ACC112 (cell line): ENCODE measurements around the gene RUVBL1.
A peak's percentile ranks its signal among the peaks of the same experiment; 100 is the strongest.

ENCODE experiments used
- H2AFZ ChIP-seq: fragments of 200-600 bp; sonication (generic); one replicate; pipeline ENCODE4 v1.6.0; 2017; ENCODE audit warnings: antibody characterized with exemption, low read length; ENCODE audit not compliant: unreplicated experiment
- H3K27ac ChIP-seq: fragments of 200-600 bp; sonication (generic); 2 replicates; pipeline ENCODE4 v1.5.1; 2014; ENCODE audit warnings: low read depth, mild to moderate bottlenecking, antibody characterized with exemption, low read length, moderate library complexity
- H3K27me3 ChIP-seq: fragments of 200-600 bp; sonication (generic); 2 replicates; pipeline ENCODE4 v1.6.1; 2014; ENCODE audit warnings: mild to moderate bottlenecking, antibody characterized with exemption, low read length, moderate library complexity, mixed read lengths; ENCODE audit not compliant: insufficient read depth
- H3K36me3 ChIP-seq: fragments of 200-600 bp; sonication (generic); 2 replicates; pipeline ENCODE4 v1.6.1; 2016; ENCODE audit warnings: mild to moderate bottlenecking, antibody characterized with exemption, low read length, moderate library complexity, mixed read lengths; ENCODE audit not compliant: insufficient read depth
- H3K4me1 ChIP-seq: fragments of 200-600 bp; sonication (generic); one replicate; pipeline ENCODE4 v1.6.1; 2016; ENCODE audit warnings: low read length, mixed read lengths; ENCODE audit not compliant: insufficient read depth, unreplicated experiment, control insufficient read depth
- H3K4me3 ChIP-seq: fragments of 200-600 bp; sonication (generic); 2 replicates; pipeline ENCODE4 v1.5.1; 2014; ENCODE audit warnings: mild to moderate bottlenecking, low read depth, low read length
- H3K79me2 ChIP-seq: fragments of 200-600 bp; sonication (generic); one replicate; pipeline ENCODE4 v1.6.0; 2016; ENCODE audit warnings: low read length; ENCODE audit not compliant: control insufficient read depth, unreplicated experiment, insufficient read depth

Gene RUVBL1

DNA sequence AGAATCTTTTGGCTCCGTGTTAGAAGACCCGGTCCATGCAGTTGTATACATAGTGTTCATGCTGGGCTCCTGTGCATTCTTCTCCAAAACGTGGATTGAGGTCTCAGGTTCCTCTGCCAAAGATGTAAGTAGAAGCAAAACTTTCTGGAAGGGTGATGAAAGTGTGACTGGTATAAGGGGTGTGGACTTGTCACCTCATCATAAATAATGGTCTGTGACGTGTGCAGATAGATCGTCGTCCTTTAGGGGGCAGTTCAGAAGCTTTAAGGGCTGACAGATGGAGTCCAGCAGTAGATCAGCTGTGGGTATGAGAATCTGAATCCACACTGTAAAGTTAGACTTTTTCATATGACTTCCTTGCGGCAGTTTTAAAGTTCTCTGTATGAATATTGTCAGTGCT, 56.1 kb downstream of the RUVBL1 start:
- peaks cover 45% of the 10 kb centered on the region for H3K79me2 ChIP-seq

GRCh38 chr3:128066676-128067075, 56.9 kb downstream of the RUVBL1 start:
- H2AFZ ChIP-seq = no peak overlapping the region

More for the DNA sequence above, 56.1 kb downstream of the RUVBL1 start:
- Histone ChIP-seq H3K27me3 (no peaks in the 10 kb centered on the region), H2AFZ (no peak overlapping the region), H3K36me3 (peaks cover 60% of the 10 kb centered on the region), H3K4me3 (no peak overlapping the region), H3K4me1 (peaks cover under 1% of the 10 kb centered on the region), H3K27ac (no peak overlapping the region)

GRCh38 chr3:128066114-128066513, 57.5 kb downstream of the RUVBL1 start:
- no peak overlapping the region for H3K4me3 ChIP-seq
- no peak overlapping the region for H3K27ac ChIP-seq
- H3K36me3 ChIP-seq = peaks cover 70% of the 10 kb centered on the region
- peaks cover 15% of the 10 kb centered on the region for H3K4me1 ChIP-seq
- peaks cover 57% of the 10 kb centered on the region for H3K79me2 ChIP-seq
- no peaks in the 10 kb centered on the region for H3K27me3 ChIP-seq
- no peak overlapping the region for H2AFZ ChIP-seq

More at GRCh38 chr3:128066676-128067075, 56.9 kb downstream of the RUVBL1 start:
- Histone ChIP-seq H3K4me1 (peaks cover 9% of the 10 kb centered on the region), H3K4me3 (no peak overlapping the region), H3K27ac (no peak overlapping the region), H3K79me2 (peaks cover 53% of the 10 kb centered on the region), H3K27me3 (no peaks in the 10 kb centered on the region), H3K36me3 (peaks cover 66% of the 10 kb centered on the region)

DNA sequence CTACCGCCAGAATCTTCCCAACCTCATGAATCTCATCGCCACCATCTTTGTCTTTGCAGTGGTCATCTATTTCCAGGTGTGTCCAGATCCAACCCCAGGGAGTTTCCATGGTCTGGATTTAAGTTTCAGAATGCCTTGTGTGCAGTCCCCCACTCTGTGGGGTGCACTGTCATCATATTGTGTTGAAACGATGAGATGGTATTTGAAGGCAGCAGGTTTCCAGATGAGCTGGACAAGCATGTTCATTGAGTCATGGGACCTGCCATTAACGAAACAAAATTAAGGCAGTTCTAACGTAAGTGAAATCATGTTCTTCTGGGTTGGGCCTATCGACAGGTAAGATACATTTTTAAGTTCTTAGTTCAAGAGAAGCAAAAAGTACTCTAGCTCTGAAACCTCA, 58.6 kb downstream of the RUVBL1 start:
- H3K27me3 ChIP-seq = no peaks in the 10 kb centered on the region
- H3K36me3 ChIP-seq = peaks cover 75% of the 10 kb centered on the region
- no peak overlapping the region for H3K27ac ChIP-seq
- H3K79me2 ChIP-seq = peaks cover 51% of the 10 kb centered on the region
- H2AFZ ChIP-seq = no peak overlapping the region
- H3K4me3 ChIP-seq = no peak overlapping the region
- peaks cover 25% of the 10 kb centered on the region for H3K4me1 ChIP-seq

DNA sequence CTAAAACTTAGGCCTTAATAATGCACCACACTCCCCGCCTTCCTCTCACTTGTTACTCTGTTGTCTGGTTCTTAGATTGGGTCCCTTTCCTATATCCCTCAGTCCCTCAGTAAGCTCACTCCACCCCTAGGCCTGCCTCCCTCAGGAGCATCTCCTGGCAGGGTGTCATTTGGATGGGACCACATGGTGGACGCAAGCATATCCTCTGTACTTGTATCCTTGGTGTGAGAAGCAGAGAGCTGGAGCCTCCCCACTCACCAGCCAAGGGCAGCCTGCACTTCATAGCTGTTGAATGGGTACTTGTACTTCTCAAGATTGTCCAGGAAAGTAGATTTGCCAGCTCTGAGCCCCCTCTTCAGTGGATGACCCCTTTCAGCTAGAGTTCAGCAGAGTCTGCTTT, 59.7 kb downstream of the RUVBL1 start:
- no peak overlapping the region for H3K4me3 ChIP-seq
- peaks cover 54% of the 10 kb centered on the region for H3K79me2 ChIP-seq
- peaks cover 36% of the 10 kb centered on the region for H3K4me1 ChIP-seq
- peaks cover 73% of the 10 kb centered on the region for H3K36me3 ChIP-seq
- no peak overlapping the region for H2AFZ ChIP-seq
- H3K27ac ChIP-seq = no peak overlapping the region
- no peaks in the 10 kb centered on the region for H3K27me3 ChIP-seq

GRCh38 chr3:128062033-128062745, 61.4 kb downstream of the RUVBL1 start:
- peaks cover 56% of the 10 kb centered on the region for H3K79me2 ChIP-seq

GRCh38 chr3:128060473-128061381, 62.9 kb downstream of the RUVBL1 start:
- Histone ChIP-seq H3K4me3 (peak overlapping the region; percentile 8; the same call in 1 of the 2 replicates), H3K4me1 (peaks cover 51% of the 10 kb centered on the region), H3K36me3 (peaks cover 68% of the 10 kb centered on the region), H3K27me3 (no peaks in the 10 kb centered on the region), H3K27ac (peak overlapping the region; percentile 94), H3K79me2 (peaks cover 61% of the 10 kb centered on the region), H2AFZ (no peak overlapping the region)

More at GRCh38 chr3:128062033-128062745, 61.4 kb downstream of the RUVBL1 start:
- Histone ChIP-seq H3K27me3 (no peaks in the 10 kb centered on the region), H3K36me3 (peaks cover 68% of the 10 kb centered on the region), H3K27ac (peak overlapping the region; percentile 94), H2AFZ (no peak overlapping the region), H3K4me3 (no peak overlapping the region), H3K4me1 (peaks cover 43% of the 10 kb centered on the region)

DNA sequence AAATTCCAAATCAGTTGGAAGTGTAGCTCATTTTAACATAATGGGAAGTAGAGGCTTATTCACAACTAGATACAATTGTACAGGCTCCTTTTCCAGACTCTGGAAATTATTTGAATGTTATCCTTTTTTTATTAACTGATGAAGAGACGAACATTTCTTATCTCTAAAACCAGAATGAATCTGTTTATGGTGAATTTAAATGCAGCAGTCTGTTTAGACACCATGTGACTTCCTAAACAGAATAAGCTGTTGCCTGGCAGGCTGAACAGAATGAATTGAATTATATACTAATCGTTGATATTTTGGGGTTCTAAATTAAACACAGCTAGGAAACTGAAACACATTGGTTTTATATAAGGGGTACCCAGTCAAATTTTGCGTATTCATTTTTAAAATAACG, 67.4 kb downstream of the RUVBL1 start:
- Histone ChIP-seq H3K27ac (no peak overlapping the region), H3K4me1 (peaks cover 59% of the 10 kb centered on the region), H3K27me3 (no peaks in the 10 kb centered on the region), H3K4me3 (no peak overlapping the region), H2AFZ (no peak overlapping the region), H3K36me3 (peaks cover 51% of the 10 kb centered on the region), H3K79me2 (peaks cover 69% of the 10 kb centered on the region)

GRCh38 chr3:128054367-128054766, 69.2 kb downstream of the RUVBL1 start:
- H3K4me1 ChIP-seq = peaks cover 46% of the 10 kb centered on the region
- no peak overlapping the region for H2AFZ ChIP-seq
- no peaks in the 10 kb centered on the region for H3K27me3 ChIP-seq
- peaks cover 39% of the 10 kb centered on the region for H3K36me3 ChIP-seq
- peaks cover 70% of the 10 kb centered on the region for H3K79me2 ChIP-seq
- H3K27ac ChIP-seq = peak overlapping the region; percentile 77
- H3K4me3 ChIP-seq = peak overlapping the region; percentile 100

GRCh38 chr3:128053614-128054013, 70.0 kb downstream of the RUVBL1 start:
- Histone ChIP-seq H3K27ac (peak overlapping the region; percentile 77), H3K4me1 (peaks cover 38% of the 10 kb centered on the region), H2AFZ (no peak overlapping the region), H3K4me3 (peak overlapping the region; percentile 100), H3K79me2 (peaks cover 67% of the 10 kb centered on the region), H3K36me3 (peaks cover 35% of the 10 kb centered on the region), H3K27me3 (no peaks in the 10 kb centered on the region)
